Peyer's patch (tissue), 4 donors: ENCODE measurements around the gene APOC3.

Experiments
- CTCF ChIP-seq, 6 experiments: fragments of 450-650 bp in 4 of 6; fragments of 200-600 bp in 2 of 6; sonication (generic) in 1 of 6; IDR thresholded peaks; one replicate each; pipeline ENCODE4 v1.5.1; 2017 to 2019; ENCODE audit warnings: antibody characterized with exemption in 6 of 6, mild to moderate bottlenecking in 3 of 6, moderate library complexity in 1 of 6
- POLR2A ChIP-seq, 2 donors: fragments of 450-650 bp; IDR thresholded peaks; one replicate each; pipeline ENCODE4 v1.5.1; 2017; ENCODE audit warnings: antibody characterized with exemption in 2 of 2, mild to moderate bottlenecking in 2 of 2, moderate library complexity in 2 of 2

GRCh38 chr11:116838321-116839084 lies 8.8 kb downstream of the APOC3 start:
- TF ChIP-seq POLR2A (IDR thresholded peaks at IDR 0.05) (peak in 1 of 2 donors; percentile 45), CTCF (IDR thresholded peaks at IDR 0.05) (no peak)
